ENCODE measurements around the gene EEF1A2.

- no peak for TF ChIP-seq CTCF (IDR thresholded peaks at IDR 0.05)
- no peak for TF ChIP-seq POLR2A (IDR thresholded peaks at IDR 0.05)
Observed at GRCh38 chr20:63470410-63470809, 28.5 kb downstream of the EEF1A2 start.
